SK-N-SH (cell line): ENCODE results near the gene UBE2D2. TPM values are rescaled to one million over a fixed set of nuclear protein-coding genes. Genes with fewer than 3 reads are reported as not detected.

Experiments used
- CTCF ChIA-PET: fragments of 300-600, 350-600 bp; formaldehyde crosslinking; extraction: SDS; loops from one replicate; lab custom pipeline; 2021; lab: Yijun Ruan, JAX
- POLR2A ChIA-PET: fragments of 350-600 bp; sonication (Branson Sonifier 250); formaldehyde crosslinking; extraction: SDS; loops from one replicate; lab custom pipeline; 2020; ENCODE audit warnings: antibody characterized with exemption, inconsistent platforms; lab: Yijun Ruan, JAX
- DNase-seq: peaks from one replicate; pipeline ENCODE4 v3.0.0; 2012
- H2AFZ ChIP-seq: fragments of 200-600 bp; sonication (generic); 2 replicates; pipeline ENCODE4 v1.8.1; 2016; ENCODE audit warnings: antibody characterized with exemption, mild to moderate bottlenecking, low read depth
- H3F3A ChIP-seq: fragments of 200-600 bp; sonication (generic); replicated peaks from 2 replicates; pipeline ENCODE3; 2016; ENCODE audit warnings: antibody characterized with exemption, mild to moderate bottlenecking; ENCODE audit not compliant: insufficient read depth
- H3K27ac ChIP-seq, 2 experiments: fragments of 200-500 bp in 1 of 2; fragments of 200-600 bp in 1 of 2; sonication (Bioruptor generic) in 1 of 2; sonication (generic), shearing (Covaris generic) in 1 of 2; 2 replicates each; pipeline versions ENCODE4 v1.5.1 to v1.6.1; 2014 to 2016; ENCODE audit warnings: low read depth in 2 of 2, inconsistent platforms in 1 of 2, low read length in 1 of 2, mild to moderate bottlenecking in 1 of 2, mixed read lengths in 1 of 2
- H3K27me3 ChIP-seq: fragments of 200-600 bp; sonication (generic), shearing (Covaris generic); 2 replicates; pipeline ENCODE4 v1.6.1; 2016; ENCODE audit warnings: mixed run types; ENCODE audit not compliant: insufficient read depth
- H3K36me3 ChIP-seq, 2 experiments: fragments of 200-500 bp in 1 of 2; fragments of 200-600 bp in 1 of 2; sonication (Bioruptor generic) in 1 of 2; sonication (generic) in 1 of 2; replicated peaks in 1 of 2; 2 replicates each; pipeline versions ENCODE3 to v1.5.1; 2014 to 2016; ENCODE audit warnings: low read length in 1 of 2, mild to moderate bottlenecking in 1 of 2; ENCODE audit not compliant: insufficient read depth in 2 of 2, control insufficient read depth in 1 of 2
- H3K4me1 ChIP-seq, 2 experiments: fragments of 200-500 bp in 1 of 2; fragments of 200-600 bp in 1 of 2; sonication (Bioruptor generic) in 1 of 2; sonication (generic), shearing (Covaris generic) in 1 of 2; 2 replicates each; pipeline versions ENCODE4 v1.5.1 to v1.6.1; 2014 to 2016; ENCODE audit warnings: low read depth in 1 of 2, low read length in 1 of 2, mixed run types in 1 of 2; ENCODE audit not compliant: insufficient read depth in 2 of 2, control insufficient read depth in 1 of 2
- H3K4me2 ChIP-seq: fragments of 200-600 bp; sonication (generic), shearing (Covaris generic); 2 replicates; pipeline ENCODE4 v1.6.1; 2017; ENCODE audit warnings: mixed run types
- H3K4me3 ChIP-seq, 2 experiments: fragments of 200-500 bp in 1 of 2; fragments of 200-600 bp in 1 of 2; sonication (Bioruptor generic) in 1 of 2; sonication (generic), shearing (Covaris generic) in 1 of 2; 2 replicates each; pipeline versions ENCODE4 v1.5.1 to v1.8.1; 2014 to 2016; ENCODE audit warnings: low read depth in 2 of 2, inconsistent platforms in 1 of 2, low read length in 1 of 2, mild to moderate bottlenecking in 1 of 2, mixed read lengths in 1 of 2, moderate library complexity in 1 of 2
- H3K79me2 ChIP-seq: fragments of 200-600 bp; sonication (generic); 2 replicates; pipeline ENCODE4 v1.8.1; 2017; ENCODE audit warnings: mild to moderate bottlenecking; ENCODE audit not compliant: insufficient read depth
- H3K9ac ChIP-seq: fragments of 200-600 bp; sonication (generic); 2 replicates; pipeline ENCODE4 v1.6.1; 2017; ENCODE audit warnings: mixed run types
- H3K9me2 ChIP-seq: fragments of 200-600 bp; sonication (generic); 2 replicates; pipeline ENCODE4 v1.6.1; 2017; ENCODE audit warnings: mixed run types
- H3K9me3 ChIP-seq: fragments of 200-600 bp; sonication (generic); 2 replicates; pipeline ENCODE4 v1.6.1; 2017; ENCODE audit warnings: mixed run types, mild to moderate bottlenecking, moderate library complexity
- H4K20me1 ChIP-seq: fragments of 200-600 bp; sonication (generic); 2 replicates; pipeline ENCODE4 v1.6.1; 2017; ENCODE audit warnings: mild to moderate bottlenecking, mixed run types; ENCODE audit not compliant: insufficient read depth
- FOSL2 ChIP-seq: IDR thresholded peaks from 2 replicates; pipeline ENCODE4 v1.4.0; 2012; ENCODE audit warnings: low read depth, mild to moderate bottlenecking, moderate library complexity, borderline replicate concordance
- FOXJ3 ChIP-seq: sonication (generic); formaldehyde crosslinking; IDR thresholded peaks from 2 replicates; pipeline ENCODE4 v1.5.1; 2020; ENCODE audit warnings: mild to moderate bottlenecking, missing genetic modification reagents
- FOXM1 ChIP-seq: IDR thresholded peaks from 2 replicates; pipeline ENCODE4 v1.4.0; 2012; ENCODE audit warnings: low read depth, mild to moderate bottlenecking
- GABPA ChIP-seq: IDR thresholded peaks from 2 replicates; pipeline ENCODE4 v1.4.0; 2012; ENCODE audit warnings: low read depth, mild to moderate bottlenecking
- IRF3 ChIP-seq: fragments of 150-350 bp; IDR thresholded peaks from 2 replicates; pipeline ENCODE4 v1.6.1; 2016; ENCODE audit warnings: mild to moderate bottlenecking, low read depth, low read length
- JUND ChIP-seq: IDR thresholded peaks from 2 replicates; pipeline ENCODE4 v1.4.0; 2012
- MAX ChIP-seq: IDR thresholded peaks from 2 replicates; pipeline ENCODE4 v1.4.0; 2012; ENCODE audit warnings: low read depth
- NRF1 ChIP-seq: IDR thresholded peaks from 2 replicates; pipeline ENCODE4 v1.6.1; 2012; ENCODE audit warnings: low read depth, mild to moderate bottlenecking, low read length
- POLR2AphosphoS5 ChIP-seq: IDR thresholded peaks from 2 replicates; pipeline ENCODE4 v1.6.1; 2012; ENCODE audit warnings: low read depth, low read length
- RAD21 ChIP-seq: IDR thresholded peaks from 2 replicates; pipeline ENCODE4 v1.6.1; 2012; ENCODE audit warnings: mild to moderate bottlenecking, low read length
- RCOR1 ChIP-seq: fragments of 150-350 bp; IDR thresholded peaks from 2 replicates; pipeline ENCODE4 v1.6.1; 2017; ENCODE audit warnings: antibody characterized with exemption, low read length
- RFX5 ChIP-seq: IDR thresholded peaks from 2 replicates; pipeline ENCODE4 v1.6.1; 2012; ENCODE audit warnings: mild to moderate bottlenecking, improper control_type of control experiment, low read length
- RXRA ChIP-seq: IDR thresholded peaks from 2 replicates; pipeline ENCODE4 v1.4.0; 2012; ENCODE audit warnings: low read depth, mild to moderate bottlenecking, borderline replicate concordance
- SMC3 ChIP-seq: IDR thresholded peaks from 2 replicates; pipeline ENCODE4 v1.6.1; 2012; ENCODE audit warnings: low read depth, low read length, improper control_type of control experiment
- TAF1 ChIP-seq: IDR thresholded peaks from 2 replicates; pipeline ENCODE4 v1.6.1; 2012; ENCODE audit warnings: low read depth, mild to moderate bottlenecking, low read length, moderate library complexity, borderline replicate concordance
- TCF12 ChIP-seq: IDR thresholded peaks from 2 replicates; pipeline ENCODE4 v1.4.0; 2012
- TEAD4 ChIP-seq: IDR thresholded peaks from 2 replicates; pipeline ENCODE4 v1.4.0; 2012; ENCODE audit warnings: mild to moderate bottlenecking, borderline replicate concordance; ENCODE audit not compliant: insufficient read depth
- WGBS: methylation state at CpG from one replicate; pipeline ENCODE4 v1.1.6; 2017; ENCODE audit warnings: low lambda C conversion rate; 5-methylcytosine and 5-hydroxymethylcytosine counted together
- polyA plus RNA-seq, 3 experiments: library from polyadenylated mRNA; depleted of rRNA; stranded (reverse); fragments of >200 nt; gene quantifications; 2 replicates each; pipeline ENCODE4 v1.2.3, GENCODE V29; 2012
- TF ChIP-seq, protein P1 (sequence below): IDR thresholded peaks from 2 replicates; pipeline ENCODE4 v1.4.0; 2012; ENCODE audit warnings: low read depth, borderline replicate concordance
- TF ChIP-seq, protein P2 (sequence below): IDR thresholded peaks from 2 replicates; pipeline ENCODE4 v1.4.0; 2012; ENCODE audit warnings: low read depth, borderline replicate concordance

UBE2D2 gene
- polyA plus RNA-seq, 1 of the 3 experiments (the other 2 are of a cell fraction) = 24.5 TPM

DNA sequence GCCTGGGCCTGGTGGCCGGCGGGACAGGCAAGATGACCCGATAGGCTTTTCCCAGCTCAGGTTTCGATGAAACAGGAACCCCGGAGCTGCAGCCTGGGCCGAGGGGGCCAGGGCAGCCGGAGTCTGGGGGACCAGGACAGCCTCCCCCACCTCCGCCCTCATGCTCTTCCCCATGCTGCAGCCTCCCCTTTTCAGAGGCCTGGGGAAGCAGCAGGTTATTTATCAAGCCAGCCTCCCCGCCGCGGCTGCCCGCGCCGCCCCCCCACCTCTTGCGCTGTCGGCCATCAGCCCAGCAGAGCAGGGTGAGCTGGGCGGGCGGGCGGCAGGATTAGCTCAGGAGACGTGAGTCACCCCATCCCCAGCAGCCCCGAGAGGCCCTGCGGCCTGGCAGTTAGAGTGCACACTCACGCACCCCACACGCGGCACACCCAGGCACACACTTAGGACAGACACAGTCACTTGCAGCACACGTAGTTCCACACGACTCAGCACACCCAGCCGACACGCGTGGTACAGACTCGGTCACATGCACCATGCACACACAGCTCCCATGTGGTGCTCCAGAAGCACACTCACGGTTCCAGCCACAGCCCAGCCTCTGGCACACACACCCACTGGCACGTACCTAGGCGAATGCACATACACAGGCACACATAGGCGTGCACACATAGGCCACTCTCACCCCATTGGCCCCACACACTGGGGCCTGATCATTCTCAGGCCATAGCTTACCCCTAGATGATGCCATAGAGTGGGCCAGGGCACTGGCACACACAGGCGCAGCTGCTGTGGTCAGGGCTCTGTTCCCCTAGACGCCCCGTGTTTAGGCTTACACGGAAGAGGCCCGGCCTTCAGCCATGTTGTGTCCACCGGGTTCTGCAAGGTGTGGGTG is 100.0 kb downstream of the UBE2D2 start (continued):
- TF ChIP-seq, protein P1, sequence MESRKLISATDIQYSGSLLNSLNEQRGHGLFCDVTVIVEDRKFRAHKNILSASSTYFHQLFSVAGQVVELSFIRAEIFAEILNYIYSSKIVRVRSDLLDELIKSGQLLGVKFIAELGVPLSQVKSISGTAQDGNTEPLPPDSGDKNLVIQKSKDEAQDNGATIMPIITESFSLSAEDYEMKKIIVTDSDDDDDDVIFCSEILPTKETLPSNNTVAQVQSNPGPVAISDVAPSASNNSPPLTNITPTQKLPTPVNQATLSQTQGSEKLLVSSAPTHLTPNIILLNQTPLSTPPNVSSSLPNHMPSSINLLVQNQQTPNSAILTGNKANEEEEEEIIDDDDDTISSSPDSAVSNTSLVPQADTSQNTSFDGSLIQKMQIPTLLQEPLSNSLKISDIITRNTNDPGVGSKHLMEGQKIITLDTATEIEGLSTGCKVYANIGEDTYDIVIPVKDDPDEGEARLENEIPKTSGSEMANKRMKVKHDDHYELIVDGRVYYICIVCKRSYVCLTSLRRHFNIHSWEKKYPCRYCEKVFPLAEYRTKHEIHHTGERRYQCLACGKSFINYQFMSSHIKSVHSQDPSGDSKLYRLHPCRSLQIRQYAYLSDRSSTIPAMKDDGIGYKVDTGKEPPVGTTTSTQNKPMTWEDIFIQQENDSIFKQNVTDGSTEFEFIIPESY = no peak
- TF ChIP-seq IRF3 = no peak

- WGBS = 97% methylated on average over 7 of the region's 9 CpGs
- Histone ChIP-seq H3K9me3 (no peaks in the 10 kb centered on the region), H4K20me1 (peaks cover 42% of the 10 kb centered on the region)
These were observed 101.5 kb downstream of the UBE2D2 start for GRCh38 chr5:139662617-139663016.

More at GRCh38 chr5:139662617-139663016, 101.5 kb downstream of the UBE2D2 start:
- H3K79me2 ChIP-seq = peaks cover 97% of the 10 kb centered on the region
- peak overlapping the region; percentile 96 to 99; a peak in 3 of 4 replicates for H3K27ac ChIP-seq
- no peak overlapping the region for H2AFZ ChIP-seq
- peaks cover 71 to 99% of the 10 kb centered on the region in 2 experiments for H3K4me1 ChIP-seq
- no peaks in the 10 kb centered on the region for H3K9me2 ChIP-seq
- H3K27me3 ChIP-seq = no peaks in the 10 kb centered on the region
- ChIA-PET CTCF (interaction anchor here (2.0 to 20.6 kb wide), 4 partner anchors 11 to 105 kb away, joined by 6 to 204 read pairs (median 99); no protein-coding TSS in a partner anchor), POLR2A (no interaction called here)
- H3K4me3 ChIP-seq = no peak overlapping the region
- peaks cover 45% of the 10 kb centered on the region for H3F3A ChIP-seq
- no peak for DNase-seq
- H3K4me2 ChIP-seq = 0 out of 2 replicates have a peak overlapping the region, but pooled peaks have one; percentile 9
- peaks cover 0 to 5% of the 10 kb centered on the region in 2 experiments for H3K36me3 ChIP-seq
- TF ChIP-seq RCOR1 (no peak), SMC3 (no peak), FOXM1 (no peak), RXRA (no peak), RAD21 (no peak), JUND (no peak), TEAD4 (no peak), POLR2AphosphoS5 (no peak), NRF1 (no peak), TAF1 (no peak), FOSL2 (no peak), MAX (no peak), RFX5 (no peak), FOXJ3 (CRISPR knock-in tag) (no peak), GABPA (no peak), TCF12 (no peak)
- TF ChIP-seq, protein P2, sequence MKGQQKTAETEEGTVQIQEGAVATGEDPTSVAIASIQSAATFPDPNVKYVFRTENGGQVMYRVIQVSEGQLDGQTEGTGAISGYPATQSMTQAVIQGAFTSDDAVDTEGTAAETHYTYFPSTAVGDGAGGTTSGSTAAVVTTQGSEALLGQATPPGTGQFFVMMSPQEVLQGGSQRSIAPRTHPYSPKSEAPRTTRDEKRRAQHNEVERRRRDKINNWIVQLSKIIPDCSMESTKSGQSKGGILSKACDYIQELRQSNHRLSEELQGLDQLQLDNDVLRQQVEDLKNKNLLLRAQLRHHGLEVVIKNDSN = no peak
- TF ChIP-seq, protein P1 = no peak
- no peak overlapping the region for H3K9ac ChIP-seq
